ENCODE data around the gene MT1HL1.

DNA sequence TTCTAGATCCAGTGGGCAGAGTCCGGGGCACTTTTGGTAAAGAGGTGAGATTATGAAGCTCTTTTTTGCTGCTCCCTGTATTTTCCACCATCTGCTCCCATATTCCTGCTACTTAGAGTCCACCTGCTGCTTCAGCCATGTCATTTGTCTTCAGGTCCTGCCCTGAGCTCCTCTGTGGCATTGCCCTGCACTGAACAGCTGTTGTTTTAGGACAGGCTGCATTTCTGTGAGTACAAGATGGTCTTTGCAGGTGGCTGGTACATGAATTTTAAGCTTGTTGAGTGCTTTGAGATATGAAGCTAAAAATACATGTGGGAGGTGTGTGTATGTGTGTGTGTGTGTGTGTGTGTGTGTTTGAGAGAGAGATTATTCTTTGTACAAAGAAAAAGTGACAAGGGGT lies 21.9 kb downstream of the MT1HL1 start:
- TF ChIP-seq SIN3A (conservative IDR thresholded peaks at IDR 0.05 in 1 of 2, IDR thresholded peaks at IDR 0.05 in 1 of 2; ENCODE audit: low read depth in 1 of 2, low read length in 2 of 2) (no peak), POLR2A (IDR thresholded peaks at IDR 0.05; ENCODE audit: control extremely low read depth in 1 of 2, low read depth in 2 of 2, low read length in 2 of 2) (no peak), SRF (IDR thresholded peaks at IDR 0.05; ENCODE audit: low read depth, low read length) (no peak), CEBPB (IDR thresholded peaks at IDR 0.05; ENCODE audit: low read depth, low read length) (no peak), GABPA (IDR thresholded peaks at IDR 0.05; ENCODE audit: borderline replicate concordance, insufficient read depth, low read length) (no peak), TBP (IDR thresholded peaks at IDR 0.05; ENCODE audit: low read depth, low read length) (no peak), TAF1 (IDR thresholded peaks at IDR 0.05; ENCODE audit: low read depth, low read length) (no peak), TEAD4 (IDR thresholded peaks at IDR 0.05; ENCODE audit: low read depth, low read length) (no peak), JUN (IDR thresholded peaks at IDR 0.05; ENCODE audit: low read depth, low read length) (no peak), RAD21 (IDR thresholded peaks at IDR 0.05 in 1 of 2, conservative IDR thresholded peaks at IDR 0.05 in 1 of 2; ENCODE audit: low read depth in 2 of 2, low read length in 2 of 2) (no peak), ASH2L (IDR thresholded peaks at IDR 0.05; ENCODE audit: low read length) (no peak)
- TF ChIP-seq, protein P1, sequence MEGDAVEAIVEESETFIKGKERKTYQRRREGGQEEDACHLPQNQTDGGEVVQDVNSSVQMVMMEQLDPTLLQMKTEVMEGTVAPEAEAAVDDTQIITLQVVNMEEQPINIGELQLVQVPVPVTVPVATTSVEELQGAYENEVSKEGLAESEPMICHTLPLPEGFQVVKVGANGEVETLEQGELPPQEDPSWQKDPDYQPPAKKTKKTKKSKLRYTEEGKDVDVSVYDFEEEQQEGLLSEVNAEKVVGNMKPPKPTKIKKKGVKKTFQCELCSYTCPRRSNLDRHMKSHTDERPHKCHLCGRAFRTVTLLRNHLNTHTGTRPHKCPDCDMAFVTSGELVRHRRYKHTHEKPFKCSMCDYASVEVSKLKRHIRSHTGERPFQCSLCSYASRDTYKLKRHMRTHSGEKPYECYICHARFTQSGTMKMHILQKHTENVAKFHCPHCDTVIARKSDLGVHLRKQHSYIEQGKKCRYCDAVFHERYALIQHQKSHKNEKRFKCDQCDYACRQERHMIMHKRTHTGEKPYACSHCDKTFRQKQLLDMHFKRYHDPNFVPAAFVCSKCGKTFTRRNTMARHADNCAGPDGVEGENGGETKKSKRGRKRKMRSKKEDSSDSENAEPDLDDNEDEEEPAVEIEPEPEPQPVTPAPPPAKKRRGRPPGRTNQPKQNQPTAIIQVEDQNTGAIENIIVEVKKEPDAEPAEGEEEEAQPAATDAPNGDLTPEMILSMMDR (IDR thresholded peaks at IDR 0.05; ENCODE audit: control extremely low read depth in 1 of 3, insufficient read depth in 1 of 3, low read depth in 1 of 3, low read length in 3 of 3), result no peak
- TF ChIP-seq, protein P2, sequence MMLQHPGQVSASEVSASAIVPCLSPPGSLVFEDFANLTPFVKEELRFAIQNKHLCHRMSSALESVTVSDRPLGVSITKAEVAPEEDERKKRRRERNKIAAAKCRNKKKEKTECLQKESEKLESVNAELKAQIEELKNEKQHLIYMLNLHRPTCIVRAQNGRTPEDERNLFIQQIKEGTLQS (IDR thresholded peaks at IDR 0.05; ENCODE audit: insufficient read depth, low read depth, low read length), result no peak
